GM12878 (cell line): ENCODE measurements around the gene GABBR1.

Experiments used
- RBBP5 ChIP-seq: fragments of 200-600 bp; sonication (generic); conservative IDR thresholded peaks from 2 replicates; pipeline ENCODE4 v1.6.1; 2016
- TF ChIP-seq, protein P1 (sequence below), 3 experiments: IDR thresholded peaks in 2 of 3; conservative IDR thresholded peaks in 1 of 3; 2 replicates each; pipeline ENCODE4 v1.5.1; 2011; ENCODE audit warnings: low read depth in 3 of 3, low read length in 3 of 3, mild to moderate bottlenecking in 3 of 3, control low read depth in 2 of 3, moderate library complexity in 2 of 3, inconsistent platforms in 1 of 3, mixed read lengths in 1 of 3; ENCODE audit not compliant: control insufficient read depth in 2 of 3, insufficient read depth in 1 of 3; ENCODE audit errors: extremely low read depth in 1 of 3

DNA sequence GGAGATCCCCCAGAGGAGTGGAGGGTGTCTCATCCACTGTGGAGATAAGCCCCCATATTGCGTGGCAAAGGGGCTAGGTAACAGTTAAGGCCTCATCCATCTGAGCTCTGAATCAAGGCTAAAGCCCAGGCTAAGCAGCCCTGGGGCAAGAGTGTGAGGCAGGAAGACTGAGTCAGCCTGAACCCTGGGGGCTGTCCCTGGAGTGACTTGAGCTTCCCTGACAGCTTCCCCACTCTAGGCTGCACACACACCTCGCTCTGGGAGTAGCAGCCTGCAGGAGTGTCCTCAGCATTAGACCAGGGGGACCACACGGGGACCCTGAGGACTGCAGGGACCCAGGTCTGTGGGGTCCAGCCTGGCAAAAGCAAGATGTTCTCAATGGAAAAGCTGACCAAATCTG is 101.3 kb downstream of the GABBR1 start:
- TF ChIP-seq RBBP5, result no peak
- TF ChIP-seq, protein P1, sequence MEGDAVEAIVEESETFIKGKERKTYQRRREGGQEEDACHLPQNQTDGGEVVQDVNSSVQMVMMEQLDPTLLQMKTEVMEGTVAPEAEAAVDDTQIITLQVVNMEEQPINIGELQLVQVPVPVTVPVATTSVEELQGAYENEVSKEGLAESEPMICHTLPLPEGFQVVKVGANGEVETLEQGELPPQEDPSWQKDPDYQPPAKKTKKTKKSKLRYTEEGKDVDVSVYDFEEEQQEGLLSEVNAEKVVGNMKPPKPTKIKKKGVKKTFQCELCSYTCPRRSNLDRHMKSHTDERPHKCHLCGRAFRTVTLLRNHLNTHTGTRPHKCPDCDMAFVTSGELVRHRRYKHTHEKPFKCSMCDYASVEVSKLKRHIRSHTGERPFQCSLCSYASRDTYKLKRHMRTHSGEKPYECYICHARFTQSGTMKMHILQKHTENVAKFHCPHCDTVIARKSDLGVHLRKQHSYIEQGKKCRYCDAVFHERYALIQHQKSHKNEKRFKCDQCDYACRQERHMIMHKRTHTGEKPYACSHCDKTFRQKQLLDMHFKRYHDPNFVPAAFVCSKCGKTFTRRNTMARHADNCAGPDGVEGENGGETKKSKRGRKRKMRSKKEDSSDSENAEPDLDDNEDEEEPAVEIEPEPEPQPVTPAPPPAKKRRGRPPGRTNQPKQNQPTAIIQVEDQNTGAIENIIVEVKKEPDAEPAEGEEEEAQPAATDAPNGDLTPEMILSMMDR (IDR thresholded peaks at IDR 0.05 in 2 of 3, conservative IDR thresholded peaks at IDR 0.05 in 1 of 3; ENCODE audit: control insufficient read depth in 2 of 3, extremely low read depth in 1 of 3, insufficient read depth in 1 of 3, low read depth in 3 of 3, low read length in 3 of 3), result no peak
